ENCODE data around the gene PALD1.
"Not testable (repeated sequence)": the region's sequence is repeated elsewhere in the genome, so short reads cannot be mapped to it uniquely, and the experiment has no call there.

The PALD1 gene

DNA sequence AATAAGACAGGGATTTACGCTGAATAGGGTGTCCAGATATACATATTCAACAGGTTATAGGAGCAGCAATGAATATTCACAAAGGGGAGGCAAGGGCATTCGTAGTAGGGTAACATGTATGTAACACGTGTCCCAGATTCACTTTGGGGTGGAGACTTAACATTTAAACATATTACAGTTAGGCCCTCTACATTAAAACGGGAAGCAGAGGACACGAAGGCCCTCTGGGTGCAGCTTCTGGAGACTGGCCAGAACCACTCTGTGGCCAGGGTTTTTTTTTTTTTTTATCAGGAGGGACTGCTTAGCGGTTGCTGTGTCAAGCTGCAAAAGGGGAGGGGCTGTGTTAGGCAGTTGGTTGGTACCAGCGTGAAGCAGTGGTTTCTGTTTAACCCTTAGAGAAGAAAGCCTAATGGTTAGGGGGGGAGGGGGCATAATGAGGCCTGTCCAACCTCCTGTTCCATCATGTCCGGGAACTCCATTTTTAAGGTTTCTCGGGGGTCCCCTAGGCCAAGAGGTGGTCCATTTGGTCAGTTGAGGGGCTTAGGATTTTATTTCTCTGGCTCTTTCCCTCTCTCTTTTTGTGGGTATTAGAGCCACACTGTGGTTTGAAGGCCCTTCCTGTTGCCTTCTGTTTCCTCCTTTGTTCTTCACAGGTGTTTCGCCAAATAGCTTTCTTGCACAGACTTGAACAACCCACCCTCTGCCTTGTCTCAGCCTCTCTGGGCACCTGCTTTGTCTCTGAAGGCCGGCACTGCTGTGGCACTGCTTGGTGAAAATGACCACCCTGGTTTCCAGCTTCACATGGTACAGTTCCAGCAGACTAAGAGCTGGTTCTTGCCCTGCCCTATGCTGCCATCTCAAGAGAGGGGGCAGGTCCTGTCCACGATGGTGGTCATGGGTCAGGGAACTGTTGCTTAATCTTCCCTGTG lies 97.6 kb downstream of the PALD1 start:
- no peak for DNase-seq

GRCh38 chr10:70576803-70577517 lies 98.4 kb downstream of the PALD1 start:
- DNase-seq, result no peak

GRCh38 chr10:70578371-70578947 lies 99.9 kb downstream of the PALD1 start:
- no peak for DNase-seq

- no peak for DNase-seq
These were observed 100.9 kb downstream of the PALD1 start for GRCh38 chr10:70579234-70580002.

DNA sequence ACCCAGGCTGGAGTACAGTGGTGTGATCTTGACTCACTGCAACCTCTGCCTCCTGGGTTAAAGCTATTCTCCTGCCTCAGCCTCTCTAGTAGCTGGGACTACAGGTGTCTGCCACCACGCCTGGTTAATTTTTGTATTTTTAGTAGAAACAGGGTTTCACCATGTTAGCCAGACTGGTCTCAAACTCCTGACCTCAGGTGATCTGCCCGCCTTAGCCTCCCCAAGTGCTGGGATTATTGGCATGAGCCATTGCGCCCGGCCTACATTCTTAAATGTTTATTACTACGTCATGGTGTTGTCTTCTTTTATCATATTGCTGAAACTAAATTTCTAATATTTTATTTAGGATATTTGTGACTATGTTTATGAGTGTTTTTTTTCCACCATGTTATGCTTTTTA lies 102.6 kb downstream of the PALD1 start:
- not testable (repeated sequence) for DNase-seq

DNA sequence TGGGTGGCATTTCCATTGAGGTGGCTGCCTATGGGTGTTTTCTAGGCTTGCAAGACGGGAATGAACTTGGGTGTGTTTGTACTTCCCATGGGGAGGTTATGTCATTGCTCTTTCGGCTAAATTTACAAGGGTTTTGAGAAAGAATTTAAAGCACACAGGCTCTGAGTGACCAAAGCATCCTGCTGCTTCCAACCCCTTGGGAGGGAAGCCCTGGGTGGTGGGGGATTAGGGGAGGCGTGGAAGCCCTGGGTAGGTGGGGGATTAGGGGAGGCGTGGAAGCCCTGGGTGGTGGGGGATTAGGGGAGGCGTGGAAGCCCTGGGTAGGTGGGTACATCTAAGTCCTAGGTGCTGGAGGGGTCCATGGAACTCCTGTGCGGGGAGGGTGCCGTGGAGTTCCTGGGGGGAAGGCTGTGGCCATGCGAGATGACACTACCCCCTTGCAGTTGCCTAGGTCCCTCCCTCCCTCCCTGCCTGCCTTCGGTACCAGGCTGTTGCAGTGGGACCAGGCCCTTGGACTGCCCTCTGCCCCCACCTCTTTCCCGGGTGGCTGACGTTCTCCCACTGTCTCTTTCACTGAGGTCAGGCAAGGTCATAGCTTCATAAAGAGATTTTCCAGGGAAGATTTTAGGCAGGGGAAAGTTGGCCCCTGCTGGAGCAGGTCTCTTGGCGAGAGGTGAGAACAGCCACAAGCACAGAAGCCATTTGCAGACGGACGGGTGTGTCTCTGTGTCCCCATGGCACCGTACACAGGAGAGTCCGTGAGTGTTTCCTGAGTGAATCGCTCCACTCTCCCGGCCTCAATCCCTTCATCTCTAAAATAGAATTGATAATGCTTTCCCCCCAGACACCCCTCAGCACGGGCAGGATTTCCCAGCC lies 104.5 kb downstream of the PALD1 start:
- no peak for DNase-seq

DNA sequence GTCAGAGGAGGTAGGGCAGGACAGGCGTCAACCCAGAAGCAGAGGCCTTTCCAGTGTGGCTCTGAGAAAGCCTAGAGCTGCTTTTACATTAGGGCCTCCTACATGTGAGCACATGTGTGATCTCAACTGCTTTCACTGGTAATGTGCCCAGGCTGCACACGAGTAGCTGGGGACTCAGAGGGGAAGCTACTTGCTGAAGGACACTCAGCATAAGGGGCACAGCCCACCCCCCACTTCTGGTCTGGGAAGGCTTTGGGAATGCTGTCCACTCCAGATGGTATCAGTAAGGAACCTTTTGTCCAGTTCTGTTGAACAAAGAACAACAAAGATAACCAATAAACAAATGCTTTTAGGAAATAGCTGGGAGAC lies 105.1 kb downstream of the PALD1 start:
- DNase-seq, result no peak

DNA sequence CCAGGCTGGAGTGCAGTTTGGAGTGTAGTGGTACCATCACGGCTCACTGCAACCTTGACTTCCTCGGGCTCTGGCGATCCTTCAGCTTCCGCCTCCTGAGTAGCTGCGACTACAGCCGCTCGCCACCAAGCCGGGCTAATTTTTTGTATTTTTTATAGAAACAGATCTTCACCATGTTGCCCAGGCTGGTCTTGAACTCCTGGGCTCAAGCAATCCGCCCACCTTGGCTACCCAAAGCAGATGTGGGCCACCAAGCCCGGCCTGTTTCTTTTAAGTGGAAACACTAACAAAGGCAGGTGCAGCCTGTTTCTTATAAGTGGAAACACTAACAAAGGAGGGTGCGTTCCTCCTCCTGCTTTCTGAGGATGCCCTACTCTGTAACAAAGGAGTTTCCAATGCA lies 105.8 kb downstream of the PALD1 start:
- DNase-seq, result no peak

GRCh38 chr10:70584909-70585544 lies 106.5 kb downstream of the PALD1 start:
- no peak for DNase-seq

DNA sequence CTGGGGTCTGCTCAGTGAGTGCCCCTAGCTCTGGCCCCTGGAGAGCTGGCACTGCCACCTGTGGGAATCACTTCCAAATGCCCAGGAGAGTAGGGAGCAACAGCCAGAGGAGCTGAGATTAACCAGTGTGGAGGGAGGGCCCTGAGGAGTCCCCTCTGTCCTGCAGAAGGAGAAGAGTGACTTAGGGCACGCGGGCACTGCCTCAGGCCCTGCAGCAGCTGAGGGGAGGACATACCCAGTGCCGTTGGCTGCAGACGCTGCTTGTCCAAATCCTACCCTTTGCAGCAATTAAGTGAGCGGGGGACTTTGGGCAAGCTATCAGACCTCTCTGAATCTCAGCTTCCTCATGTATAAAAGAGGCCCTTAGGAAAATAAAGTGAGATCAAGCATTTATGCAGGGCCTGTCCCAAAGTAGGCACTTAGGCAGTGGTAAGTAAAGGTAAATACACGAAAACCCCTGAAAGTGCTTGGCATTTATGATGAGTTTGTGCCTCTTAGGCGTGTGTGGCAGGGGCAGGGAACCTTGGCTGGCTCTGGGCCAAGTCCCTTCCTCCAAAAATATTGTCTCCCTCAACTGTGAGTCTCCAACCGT lies 107.1 kb downstream of the PALD1 start:
- DNase-seq, result no peak

- DNase-seq, result no peak
These were observed 107.9 kb downstream of the PALD1 start for GRCh38 chr10:70586348-70586930.

- no peak for DNase-seq
These were observed 108.6 kb downstream of the PALD1 start for GRCh38 chr10:70587045-70587658.

DNA sequence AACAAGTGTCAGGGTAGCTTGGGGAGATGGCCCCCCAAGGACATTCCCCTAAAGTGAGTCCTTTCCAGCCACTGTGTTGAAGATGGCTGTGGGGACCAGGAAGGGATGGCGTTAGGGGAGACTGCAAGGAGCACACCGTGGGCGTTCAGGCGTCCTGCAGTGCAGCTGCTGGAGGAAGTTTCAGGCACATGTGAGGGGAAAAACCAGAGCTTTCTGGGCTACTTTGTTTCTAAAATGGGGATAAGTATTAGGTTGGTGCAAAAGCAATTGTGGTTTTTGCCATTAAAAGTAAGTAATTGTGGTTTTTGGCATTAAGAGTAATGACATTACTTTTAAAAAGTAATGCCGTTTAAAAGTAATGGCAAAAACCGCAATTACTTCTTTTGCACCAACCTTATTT lies 109.7 kb downstream of the PALD1 start:
- no peak for DNase-seq

DNA sequence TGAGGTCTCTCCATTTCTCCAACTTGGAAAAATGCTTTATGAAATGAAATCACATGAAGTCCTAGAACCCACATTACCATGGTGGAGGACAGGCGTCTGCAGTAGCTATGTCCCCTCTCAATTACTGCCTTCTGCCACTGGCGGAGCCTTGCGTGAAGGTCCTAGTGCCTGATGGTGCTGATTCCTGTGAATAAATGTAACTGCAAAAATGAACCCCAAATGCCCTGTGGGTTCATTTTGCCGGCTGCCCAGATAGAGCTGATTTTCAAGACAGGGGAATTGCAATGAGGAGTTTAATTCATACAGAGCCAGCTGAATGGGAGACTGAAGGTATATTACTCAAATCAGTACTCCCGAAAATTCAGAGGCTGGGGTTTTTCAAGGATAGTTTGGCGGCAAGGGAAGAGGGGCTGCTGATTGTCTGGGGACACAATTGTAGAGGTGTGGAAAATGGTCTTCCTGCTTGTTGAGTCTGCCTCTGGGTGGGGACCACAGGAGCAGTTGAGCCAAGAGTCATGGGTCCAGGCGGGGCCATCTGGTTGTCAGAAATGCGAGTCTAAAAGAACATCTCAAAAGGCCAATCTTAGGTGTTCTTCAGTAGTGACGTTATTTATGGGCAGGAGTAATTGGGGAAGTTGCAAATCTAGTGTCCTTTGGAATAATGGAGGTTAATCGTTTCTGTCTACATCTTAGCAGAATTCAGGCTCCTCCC lies 110.4 kb downstream of the PALD1 start:
- no peak for DNase-seq

DNA sequence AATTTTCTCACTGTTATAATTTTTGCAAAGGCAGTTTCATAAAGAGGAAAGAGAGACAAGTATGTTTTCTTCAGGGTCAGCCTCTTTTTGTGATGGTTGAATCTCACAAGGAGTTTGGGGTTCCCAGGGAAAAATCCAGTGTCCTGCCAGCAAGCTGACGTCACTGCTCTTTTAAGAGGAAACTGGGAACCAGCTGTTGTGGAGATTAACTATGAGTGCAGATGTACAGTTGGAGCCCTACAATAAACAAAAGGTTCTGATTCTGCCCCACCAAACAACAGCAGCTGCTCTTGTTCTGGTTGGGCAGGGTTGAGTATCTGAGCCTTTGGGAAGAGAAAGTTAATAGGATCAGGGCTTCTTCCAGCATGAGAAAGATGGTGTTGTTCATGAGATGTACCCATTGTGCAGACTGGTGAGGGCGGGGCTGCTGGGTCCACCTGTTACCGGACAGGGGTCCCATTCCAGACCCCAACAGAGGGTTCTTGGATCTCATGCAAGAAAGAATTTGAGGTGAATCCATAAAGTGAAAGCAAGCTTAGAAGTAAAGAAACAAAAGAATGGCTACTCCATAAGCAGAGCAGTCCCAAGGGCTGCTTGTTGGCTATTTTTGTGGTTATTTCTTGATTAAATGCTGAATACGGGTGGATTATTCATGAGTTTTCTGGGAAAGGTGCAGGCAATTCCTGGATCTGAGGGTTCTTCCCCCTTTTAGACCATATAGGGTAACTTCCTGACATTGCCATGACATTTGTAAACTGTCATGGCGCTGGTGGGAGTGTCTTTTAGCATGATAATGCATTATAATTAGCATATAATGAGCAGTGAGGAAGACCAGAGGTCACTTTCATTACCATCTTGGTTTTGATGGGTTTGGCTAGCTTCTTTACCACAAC lies 111.4 kb downstream of the PALD1 start:
- DNase-seq, result no peak

DNA sequence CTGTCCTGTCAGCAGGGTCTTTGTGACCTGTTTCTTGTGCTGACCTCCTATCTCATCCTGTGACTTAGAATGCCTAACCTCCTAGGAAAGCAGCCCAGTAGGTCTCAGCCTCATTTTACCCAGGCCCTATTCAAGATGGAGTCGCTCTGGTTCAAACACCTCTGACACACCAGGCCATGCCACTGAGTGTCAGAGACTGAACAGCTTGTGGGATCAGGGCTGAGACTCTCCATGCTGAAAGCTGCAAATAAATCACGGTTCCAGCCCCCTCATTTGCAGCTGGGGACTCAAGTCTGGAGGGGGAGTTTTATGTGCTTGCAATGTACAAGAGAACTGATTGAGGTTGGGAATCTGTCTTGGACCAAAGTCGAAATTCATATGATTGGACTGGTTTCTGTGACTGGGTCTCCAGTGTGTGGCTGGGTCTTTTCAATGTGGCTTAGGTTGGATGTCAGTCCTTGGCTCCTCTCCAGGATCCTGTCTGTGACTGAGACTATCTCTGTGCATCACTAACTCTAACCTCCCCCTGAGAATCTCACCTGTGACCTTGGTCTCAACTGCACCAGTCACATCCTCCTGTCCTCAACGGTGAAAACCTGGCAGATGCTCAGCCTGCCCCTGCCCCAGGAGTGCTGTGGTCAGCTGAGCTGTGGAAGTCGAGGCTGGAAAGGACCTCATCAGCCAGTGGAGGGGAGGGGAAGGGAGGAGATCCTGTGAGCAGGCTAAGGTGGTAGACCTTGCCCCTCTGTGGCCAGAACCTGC lies 112.3 kb downstream of the PALD1 start:
- DNase-seq, result no peak

DNA sequence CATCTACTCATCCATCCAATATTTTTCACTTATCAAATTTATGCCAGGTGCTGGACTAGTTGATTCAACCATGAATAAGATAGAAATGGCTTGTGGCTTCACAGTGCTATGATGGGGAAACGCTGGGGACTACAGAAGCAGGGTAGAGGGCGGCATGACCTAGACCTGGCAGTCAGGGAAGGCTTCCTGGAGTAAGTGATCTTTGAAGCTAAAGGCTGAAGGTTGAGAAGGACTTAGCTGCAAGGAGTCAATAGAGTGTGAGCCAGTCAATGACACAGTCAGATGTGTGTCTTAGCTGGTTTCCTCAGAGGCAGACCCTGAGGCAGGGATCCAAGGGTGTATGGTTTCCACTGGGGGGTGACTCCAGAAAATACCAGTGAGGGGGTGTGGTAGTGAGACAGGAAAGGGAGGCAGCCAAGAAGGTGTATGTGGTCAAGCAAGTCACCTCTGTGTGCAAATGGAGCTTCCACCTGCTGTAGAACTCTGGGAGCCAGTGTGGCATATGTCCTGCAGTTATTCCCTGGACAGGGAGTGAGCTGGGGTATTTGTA lies 113.7 kb downstream of the PALD1 start:
- DNase-seq, result no peak

Measured in cortex of kidney (tissue), 1 donor.